ENCODE measurements around the gene GNG10.
"Not testable (repeated sequence)": the region's sequence is repeated elsewhere in the genome, so short reads cannot be mapped to it uniquely, and the experiment has no call there.

Gene GNG10

DNA sequence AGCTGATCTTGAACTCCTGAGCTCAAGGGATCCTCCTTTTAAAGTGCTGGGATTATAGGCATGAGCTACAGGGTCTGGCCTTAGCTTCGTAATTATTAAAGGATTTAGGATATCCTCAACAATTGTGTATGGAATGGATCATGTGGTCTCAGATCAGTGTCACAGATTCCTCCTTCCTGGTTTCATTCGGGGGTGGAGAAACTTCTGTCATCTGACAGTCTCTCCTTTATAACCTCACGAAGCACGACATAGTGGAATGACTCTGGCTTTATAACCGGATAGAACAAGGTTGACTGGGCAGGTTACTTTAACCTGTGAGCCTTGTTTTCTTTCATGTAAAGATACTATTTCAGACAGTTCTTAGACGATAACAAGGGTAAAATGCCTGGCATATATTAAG lies 4.4 kb upstream of the GNG10 start:
- DNase-seq, result no peak

DNA sequence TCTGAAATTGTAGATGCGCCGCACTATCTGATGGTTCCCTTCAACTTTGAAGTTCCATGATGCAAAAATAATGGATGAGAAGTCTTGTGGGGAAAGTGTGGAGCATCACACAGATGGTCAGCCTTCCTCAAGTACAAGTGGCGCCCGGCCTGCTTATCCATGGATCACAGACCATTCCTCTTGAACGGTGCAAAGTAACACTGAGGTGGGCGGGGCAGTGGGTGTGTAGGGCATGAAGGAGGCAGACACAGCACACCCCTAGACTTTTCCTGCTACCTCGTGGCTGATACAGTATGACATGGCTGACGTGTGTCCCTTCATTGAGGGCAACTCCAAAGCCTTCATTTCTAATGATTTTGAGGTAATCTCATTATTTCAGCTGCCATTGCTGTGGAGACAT lies 2.5 kb upstream of the GNG10 start:
- no peak for DNase-seq

DNA sequence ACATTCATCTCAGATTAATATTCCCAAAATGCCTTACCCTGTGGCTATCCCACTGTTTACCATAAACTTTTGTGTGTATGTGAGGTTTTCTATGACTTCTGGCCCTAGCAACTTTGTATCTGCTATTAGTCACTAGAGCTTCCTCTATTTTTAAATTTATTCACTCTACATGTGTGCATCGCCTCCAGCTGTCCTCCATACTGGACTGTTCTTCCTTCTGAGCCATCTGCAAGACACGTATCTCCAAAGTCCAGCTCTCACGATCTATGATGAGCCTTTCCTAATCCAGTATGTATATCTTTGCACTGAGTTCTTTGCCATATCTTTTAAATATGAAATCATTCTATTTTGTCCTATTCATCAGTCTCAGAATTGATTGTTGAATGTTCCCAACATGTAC lies 1.7 kb upstream of the GNG10 start:
- DNase-seq, result no peak

DNA sequence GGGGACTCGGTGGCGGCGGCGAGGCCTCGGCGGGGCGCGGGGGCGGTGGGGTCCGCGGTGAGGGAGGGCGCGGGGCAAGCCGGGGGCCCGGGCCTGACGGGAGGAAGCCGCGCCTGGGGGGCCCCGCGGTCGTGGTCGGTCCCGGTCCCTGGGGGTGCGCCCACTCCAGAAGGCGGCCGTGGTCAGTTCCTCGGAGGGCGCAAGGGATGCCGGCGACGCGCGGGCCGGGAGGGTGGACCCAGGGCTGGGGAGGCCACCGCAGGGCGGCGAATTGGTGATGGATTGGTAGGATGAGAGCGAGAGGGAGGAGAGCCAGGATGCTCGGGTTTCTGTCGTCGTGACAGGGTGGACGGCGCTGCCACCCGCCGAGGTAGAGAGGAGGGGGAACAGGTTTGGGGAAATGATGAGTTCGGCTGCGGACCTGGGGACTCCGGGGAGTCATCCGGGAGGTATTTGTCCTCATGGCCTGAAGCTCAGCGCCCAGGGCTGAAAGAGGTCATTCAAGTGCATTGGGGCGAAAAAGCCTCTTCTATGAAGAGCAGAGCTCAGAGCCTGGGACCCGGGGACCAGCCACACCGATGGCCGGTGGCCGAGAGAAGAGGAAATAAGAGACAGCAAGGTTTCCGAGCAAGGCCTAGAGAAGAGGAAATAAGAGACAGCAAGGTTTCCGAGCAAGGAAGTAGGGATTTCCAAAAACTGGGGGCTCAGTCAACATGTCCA lies 557 bp downstream of the GNG10 start:
- DNase-seq, result peak; percentile 10

DNA sequence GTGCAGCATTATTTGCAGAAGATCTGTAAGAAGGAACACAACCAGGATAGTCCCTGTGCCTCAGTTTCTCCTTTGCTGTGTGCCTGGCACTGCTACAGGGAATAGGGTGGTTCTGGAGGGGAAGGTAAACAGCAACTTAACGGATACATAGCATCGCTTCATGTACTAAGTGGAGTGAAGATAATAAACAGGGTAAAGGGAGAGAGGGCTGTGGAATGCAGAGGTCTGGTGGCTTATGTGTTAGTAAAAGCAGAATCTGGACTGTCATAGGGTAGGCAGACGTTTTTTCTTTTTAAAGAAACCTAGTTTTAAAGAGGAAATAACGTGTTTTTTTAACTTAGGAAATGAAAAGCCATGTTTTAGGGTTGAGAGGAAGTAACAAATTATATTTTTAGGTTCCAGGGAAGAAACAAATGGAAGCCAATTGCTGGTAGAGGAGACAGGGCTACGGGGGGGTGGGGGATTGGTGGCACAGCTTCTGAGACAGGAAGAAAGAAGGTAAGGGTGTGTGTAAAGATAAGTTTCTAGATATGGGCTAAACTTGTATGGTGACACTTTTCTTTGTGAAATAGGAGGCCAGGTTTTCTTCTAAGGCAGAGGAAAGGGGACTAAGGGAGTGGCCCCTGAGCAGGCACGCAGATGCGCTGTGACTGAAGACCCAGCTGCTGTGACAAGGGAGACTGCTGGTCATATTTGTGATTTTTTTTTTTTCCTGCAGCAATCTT lies 1.3 kb downstream of the GNG10 start:
- DNase-seq, result no peak

DNA sequence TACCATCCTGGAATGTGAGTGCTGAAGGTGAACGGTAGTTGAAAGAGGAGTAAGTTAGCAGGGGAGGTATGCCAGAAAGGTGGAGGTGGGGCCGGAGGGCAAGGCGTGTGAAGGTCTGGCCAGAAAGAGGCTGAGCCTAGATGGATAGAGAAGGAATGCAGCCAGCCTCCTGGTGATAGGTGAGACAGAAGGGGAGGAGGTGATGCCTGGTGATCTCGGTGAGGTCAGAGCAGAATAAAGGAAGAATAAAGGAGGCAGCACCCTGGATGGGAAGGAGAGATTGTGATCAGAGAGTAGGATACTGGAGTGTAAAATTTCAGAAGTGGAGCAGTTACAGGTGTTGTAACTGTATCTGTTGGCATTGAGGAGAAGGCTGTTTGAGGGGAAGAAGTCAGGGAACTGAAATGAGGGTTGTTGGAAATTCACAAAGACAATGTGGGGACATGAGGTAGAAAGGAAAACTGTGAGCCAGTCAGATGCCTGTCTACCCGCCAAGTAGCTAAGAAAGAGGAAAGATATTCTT lies 2.0 kb downstream of the GNG10 start:
- no peak for DNase-seq

DNA sequence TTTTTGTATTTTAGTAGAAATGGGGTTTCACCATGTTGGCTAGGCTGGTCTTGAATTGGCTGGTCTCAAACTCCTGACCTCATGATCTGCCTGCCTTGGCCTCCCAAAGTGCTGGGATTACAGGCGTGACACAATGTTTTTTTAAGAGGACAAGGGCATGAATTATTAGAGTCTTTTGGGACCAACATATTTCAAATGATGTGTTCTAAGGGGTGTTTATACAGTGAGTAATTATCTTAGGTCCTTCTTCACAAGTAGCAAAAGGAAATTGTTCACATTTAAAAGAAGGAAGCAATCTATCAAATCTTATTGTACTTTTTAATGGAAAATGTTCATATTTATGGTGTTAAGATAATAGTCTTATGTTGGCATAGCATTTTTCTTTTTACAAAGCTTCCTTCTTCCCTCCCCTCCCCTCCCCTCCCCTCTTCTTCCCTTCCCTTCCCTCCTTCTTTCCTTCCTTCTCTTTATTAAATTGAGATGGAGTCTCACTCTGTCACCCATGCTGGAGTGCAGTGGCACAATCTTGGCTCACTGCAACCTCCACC lies 6.7 kb downstream of the GNG10 start:
- no peak for DNase-seq

DNA sequence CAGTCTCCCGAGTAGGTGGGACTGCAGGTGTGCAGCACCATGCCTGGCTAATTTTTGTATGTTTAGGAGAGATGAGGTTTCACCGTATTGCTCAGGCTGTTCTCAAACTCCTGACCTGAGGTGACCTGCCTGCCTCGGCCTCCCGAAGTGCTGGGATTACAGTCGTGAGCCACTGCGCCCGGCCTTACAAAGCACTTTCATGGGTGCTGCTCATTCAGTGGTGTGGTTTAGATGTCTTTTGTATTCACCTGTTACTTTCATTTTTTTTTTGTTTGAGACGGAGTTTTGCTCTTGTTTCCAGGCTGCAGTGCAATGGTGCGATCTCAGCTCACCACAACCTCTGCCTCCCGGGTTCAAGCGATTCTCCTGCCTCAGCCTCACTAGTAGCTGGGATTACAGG lies 7.2 kb downstream of the GNG10 start:
- not testable (repeated sequence) for DNase-seq

DNA sequence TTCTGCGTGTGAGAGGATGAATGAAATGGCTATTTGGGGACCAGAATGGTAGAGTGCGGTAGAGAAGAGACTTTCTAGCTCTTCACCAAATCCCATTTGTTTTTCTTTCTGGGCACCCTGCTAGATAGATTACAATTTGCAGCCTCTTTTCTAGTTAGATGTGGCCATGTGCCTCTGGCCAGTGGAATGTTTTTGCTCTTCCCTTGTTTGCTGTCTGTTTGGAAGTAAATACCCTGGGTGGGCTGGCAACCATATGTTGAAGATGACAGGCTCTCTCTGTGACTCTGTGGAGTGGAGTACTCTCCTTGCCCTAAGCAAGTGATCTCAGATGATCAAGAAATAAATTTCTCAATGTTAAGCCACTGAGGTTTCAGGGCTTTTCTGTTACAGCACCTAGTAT lies 12.9 kb downstream of the GNG10 start:
- no peak for DNase-seq

DNA sequence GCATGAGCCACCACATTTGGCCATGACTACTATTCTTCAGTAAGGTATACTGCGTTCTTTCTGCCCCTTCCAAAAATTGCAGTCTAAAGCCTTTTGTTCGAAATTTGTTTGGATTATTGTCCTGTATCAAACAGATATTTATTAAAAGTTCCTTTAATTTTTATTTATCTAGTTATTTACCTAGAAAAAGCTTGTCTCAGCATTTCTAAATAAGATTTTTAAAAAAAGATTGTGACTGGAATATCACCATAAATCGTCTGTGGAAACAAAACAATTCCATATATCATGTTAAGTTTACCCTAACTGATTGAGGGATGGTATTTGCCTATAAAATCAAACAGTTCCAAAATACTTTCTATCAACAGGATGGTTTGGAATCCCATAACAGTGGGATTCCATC lies 14.7 kb downstream of the GNG10 start:
- no peak for DNase-seq

DNA sequence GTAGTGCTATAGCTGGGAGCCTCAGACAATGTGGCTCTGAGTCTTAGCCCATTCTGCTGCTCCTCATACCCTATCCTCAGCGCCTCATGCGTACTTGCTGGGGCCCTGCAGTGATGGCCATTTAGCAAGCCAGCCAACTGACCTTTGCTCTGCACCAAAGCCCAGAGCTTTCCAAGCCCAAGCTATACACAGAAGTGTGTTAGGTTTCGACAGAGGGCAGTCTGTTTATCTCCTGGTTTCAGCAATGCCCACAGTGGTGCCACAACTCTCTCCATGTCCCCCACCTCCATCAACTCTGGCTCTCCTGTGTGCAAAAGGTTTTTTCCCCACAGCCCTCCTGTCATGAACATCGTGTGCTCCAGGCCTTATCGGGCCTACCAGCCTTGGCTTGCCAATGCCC lies 16.9 kb downstream of the GNG10 start:
- no peak for DNase-seq

DNA sequence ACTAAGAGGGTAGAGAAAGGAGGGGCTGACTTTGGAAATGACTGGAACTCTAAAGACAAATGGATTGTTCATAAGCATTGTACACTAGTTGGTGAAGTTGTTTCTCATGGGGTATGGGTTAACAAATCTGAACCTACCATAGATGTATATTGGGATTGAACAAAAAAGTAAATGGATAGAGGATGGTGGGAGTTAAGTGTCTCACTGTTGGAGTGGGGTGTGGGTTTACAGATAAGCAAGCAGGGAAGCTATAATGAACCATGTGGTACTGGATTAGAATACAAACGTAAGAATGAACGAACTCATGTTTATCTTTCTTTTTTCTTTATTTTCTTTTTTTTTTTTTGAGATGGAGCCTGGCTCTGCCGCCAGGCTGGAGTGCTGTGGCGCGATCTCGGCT lies 17.8 kb downstream of the GNG10 start:
- no peak for DNase-seq

DNA sequence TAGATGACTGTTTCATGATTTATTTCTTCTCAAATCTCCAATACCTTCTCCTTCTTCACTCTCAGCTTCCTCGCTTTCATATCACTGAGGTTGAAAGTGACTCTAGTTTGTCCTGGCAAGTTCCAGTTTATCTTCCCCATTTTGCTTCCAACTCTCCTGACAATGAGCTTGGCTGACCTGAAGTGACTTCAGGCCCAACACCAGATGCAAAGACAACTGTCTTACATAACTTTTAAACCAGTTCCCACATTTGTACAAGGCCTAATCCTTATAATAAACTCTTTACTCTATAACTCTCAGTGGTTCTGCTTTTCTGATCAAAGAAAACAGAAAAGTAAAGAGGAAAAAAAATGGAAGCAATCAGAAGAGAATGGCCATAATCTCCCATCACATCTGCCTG lies 22.0 kb downstream of the GNG10 start:
- no peak for DNase-seq

DNA sequence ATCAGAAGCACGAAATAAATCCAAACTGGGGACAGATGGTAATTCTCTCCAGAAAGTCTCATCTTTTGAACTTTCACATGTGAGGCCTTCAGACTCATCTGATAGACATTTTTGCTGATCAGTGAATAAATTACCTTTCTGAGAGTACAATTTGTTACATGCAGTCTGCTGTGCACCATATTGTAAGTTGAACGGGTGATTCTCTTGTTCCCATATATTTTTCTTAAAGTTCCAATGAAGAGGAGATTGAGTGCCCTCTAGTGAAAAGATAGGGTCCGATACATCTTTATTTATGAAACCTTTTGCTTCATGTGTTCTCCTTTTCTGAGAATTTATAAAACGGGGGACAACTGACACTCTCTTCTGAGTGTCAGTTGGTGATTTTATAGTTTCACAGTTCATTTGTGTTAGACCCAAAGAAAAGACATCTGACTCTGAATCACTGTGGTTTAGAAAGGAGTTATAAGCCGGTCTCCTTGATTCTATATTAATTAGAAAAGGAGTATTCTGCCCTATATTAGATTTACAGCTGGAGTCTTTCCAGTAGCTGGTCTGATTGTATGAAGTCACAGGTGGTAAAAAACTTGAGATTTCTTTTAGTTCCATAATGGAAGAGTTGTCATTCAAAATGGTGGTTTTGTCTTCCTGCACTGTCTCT lies 30.4 kb downstream of the GNG10 start:
- DNase-seq, result no peak

DNA sequence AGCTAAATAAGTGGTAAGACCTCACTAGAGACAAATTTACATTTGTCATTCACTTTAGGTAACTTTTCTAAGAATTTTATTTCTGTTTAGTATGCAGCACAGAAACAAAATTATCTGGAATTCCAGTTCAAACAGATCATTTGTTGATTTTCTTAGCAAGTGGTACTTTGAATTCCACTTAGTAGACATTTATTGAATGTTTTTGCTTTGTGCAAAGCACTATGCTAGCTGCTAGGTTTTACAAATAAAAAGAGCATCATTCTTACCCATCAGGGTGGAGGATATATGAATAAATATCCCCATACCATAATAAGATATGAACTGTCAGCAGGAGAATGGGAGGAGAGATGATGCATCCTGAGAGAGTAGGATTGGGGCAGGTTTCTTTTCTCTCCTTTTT lies 35.4 kb downstream of the GNG10 start:
- DNase-seq, result no peak

DNA sequence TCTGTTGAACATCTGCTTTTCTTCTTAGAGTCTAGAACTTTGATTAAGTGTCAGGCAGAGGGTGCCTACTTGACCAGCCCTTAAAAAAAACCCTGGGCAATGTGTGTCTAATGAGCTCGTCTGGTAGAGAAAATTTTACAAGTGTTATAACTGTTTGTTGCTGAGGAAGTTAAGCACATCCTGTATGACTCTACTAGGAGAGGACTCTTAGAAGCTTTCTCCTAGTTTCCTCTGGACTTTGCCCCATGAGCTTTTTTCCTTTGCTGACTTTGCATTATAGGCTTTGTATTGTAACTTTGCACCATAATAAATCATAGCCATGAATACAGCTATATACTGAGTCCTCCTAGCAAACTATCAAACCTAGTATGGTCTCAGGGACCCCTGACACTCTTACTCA lies 39.4 kb downstream of the GNG10 start:
- no peak for DNase-seq

DNA sequence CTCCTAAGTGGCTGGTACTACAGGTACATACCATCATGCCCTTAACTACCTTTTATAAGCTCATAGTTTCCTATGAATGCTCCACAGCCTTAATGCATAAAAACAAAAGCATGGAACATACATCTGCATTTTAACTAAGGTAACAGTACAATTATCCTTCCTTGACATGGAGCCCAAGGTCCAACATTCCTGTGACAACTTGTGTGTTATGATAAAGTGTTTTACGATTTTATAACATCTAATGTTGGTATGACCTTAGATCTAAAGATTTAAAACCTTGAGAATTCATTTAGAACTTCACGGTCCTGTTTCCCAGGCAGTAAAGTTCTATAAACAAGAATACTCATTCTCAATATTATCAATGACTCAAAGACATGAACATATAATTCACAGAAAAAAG lies 43.1 kb downstream of the GNG10 start:
- no peak for DNase-seq

DNA sequence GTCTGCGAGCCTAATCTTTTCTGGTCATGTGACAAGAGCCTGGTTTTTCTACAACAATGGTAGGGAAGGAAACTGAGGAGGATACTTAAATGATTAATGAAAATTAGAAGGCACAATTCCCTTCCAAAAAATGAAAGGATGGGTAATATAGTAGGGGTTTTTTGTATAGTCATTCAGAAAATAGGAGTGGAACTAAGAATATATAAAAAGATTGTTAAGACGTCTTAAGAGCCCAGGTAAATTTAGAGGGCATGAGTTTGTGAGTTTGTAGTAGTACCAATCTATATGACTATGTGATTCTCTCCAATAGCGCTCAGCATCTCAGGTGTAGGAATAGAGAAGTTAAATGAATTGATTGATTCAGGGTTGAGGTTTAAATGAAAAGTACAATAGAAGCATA lies 50.1 kb downstream of the GNG10 start:
- DNase-seq, result no peak

DNA sequence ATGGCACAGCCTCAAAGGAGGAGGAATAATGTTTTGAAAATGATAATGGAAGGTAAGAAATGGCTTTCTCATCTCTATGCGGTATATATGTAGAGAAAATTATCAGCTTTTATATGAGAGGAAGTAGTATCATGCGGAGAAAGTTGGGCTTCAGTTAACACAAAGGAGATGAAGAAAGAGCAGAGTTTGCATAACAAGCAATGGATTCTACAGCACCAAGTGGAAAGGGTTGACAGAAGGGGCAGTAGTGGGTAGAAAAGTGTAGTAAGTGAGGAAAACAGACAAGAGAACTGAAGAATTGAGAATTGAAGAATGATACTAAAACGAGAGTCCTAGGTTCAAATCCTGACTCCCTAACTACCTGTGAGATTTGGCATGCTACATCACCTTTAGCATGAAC lies 51.0 kb downstream of the GNG10 start:
- no peak for DNase-seq

DNA sequence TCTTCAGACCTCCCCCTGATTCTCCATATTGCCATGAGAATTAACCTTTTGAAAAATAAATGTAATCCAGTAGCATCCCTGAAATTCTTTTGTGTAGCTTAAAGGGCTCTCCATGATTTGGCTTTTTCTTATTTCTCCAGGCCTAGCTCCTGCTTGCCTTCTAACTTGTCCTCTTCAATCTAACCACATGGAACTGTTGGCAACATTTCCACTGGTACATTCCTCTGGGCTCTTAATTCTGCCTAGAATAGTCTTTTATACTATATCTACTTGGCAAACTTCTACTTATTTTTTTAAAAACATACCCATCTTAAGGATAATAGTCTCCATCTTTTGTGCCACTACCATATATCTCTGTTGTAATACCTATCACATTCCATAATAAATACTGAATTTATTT lies 54.1 kb downstream of the GNG10 start:
- DNase-seq, result no peak

DNA sequence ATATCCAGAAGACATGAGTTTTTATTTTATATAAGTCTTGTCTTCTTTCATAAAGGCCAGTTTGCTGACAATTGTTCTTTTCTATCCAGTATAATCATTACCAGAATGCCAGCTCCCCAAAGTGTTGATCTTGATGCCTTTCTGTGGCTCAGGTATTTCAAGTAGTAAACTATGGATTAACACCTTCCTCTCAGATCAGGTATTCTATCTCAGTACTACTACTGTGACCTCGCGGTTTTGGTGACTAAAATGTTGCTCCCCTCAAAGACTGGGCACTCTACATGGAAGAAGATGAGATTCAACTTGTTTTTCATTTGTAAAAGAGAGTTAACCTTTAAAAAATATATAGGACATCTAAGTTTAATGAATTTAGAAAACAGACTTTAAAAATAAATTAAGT lies 58.1 kb downstream of the GNG10 start:
- no peak for DNase-seq

Measured in activated T-cell treated with anti-CD3 and anti-CD28 coated beads for 4 hours (primary cell).